GM23248 (cell line): ENCODE results near the gene CEACAM21. TPM values are rescaled to one million over a fixed set of nuclear protein-coding genes. Genes with fewer than 3 reads are reported as not detected.

ENCODE experiments used
- DNase-seq: peaks from one replicate; pipeline ENCODE4 v3.0.0-alpha.2; 2015
- H2AFZ ChIP-seq: fragments of 200-600 bp; sonication (generic); 2 replicates; pipeline ENCODE4 v1.6.1; 2016; ENCODE audit warnings: antibody characterized with exemption
- H3F3A ChIP-seq: fragments of 200-600 bp; sonication (generic); 2 replicates; pipeline ENCODE4 v1.6.1; 2016; ENCODE audit warnings: mild to moderate bottlenecking, antibody characterized with exemption, mixed run types; ENCODE audit not compliant: insufficient read depth
- H3K27ac ChIP-seq: fragments of 200-600 bp; sonication (generic); 2 replicates; pipeline ENCODE4 v1.5.1; 2016; ENCODE audit warnings: mild to moderate bottlenecking
- H3K27me3 ChIP-seq: fragments of 200-600 bp; sonication (generic); replicated peaks from 2 replicates; pipeline ENCODE4 v1.6.1; 2016; ENCODE audit warnings: mild to moderate bottlenecking; ENCODE audit not compliant: insufficient read depth
- H3K36me3 ChIP-seq: fragments of 200-600 bp; sonication (generic); 2 replicates; pipeline ENCODE4 v1.6.1; 2016; ENCODE audit warnings: low read depth, mild to moderate bottlenecking
- H3K4me1 ChIP-seq: fragments of 200-600 bp; sonication (generic); 2 replicates; pipeline ENCODE4 v1.6.1; 2016; ENCODE audit warnings: mild to moderate bottlenecking; ENCODE audit not compliant: insufficient read depth
- H3K4me2 ChIP-seq: fragments of 200-600 bp; sonication (generic); one replicate; pipeline ENCODE4 v1.6.1; 2016; ENCODE audit warnings: mild to moderate bottlenecking; ENCODE audit not compliant: unreplicated experiment
- H3K4me3 ChIP-seq: fragments of 200-600 bp; sonication (generic); 2 replicates; pipeline ENCODE4 v1.5.1; 2016; ENCODE audit warnings: mild to moderate bottlenecking
- H3K79me2 ChIP-seq: fragments of 200-600 bp; sonication (generic); 2 replicates; pipeline ENCODE4 v1.6.1; 2016; ENCODE audit warnings: mild to moderate bottlenecking; ENCODE audit not compliant: insufficient read depth
- H3K9ac ChIP-seq: fragments of 200-600 bp; sonication (generic); 2 replicates; pipeline ENCODE4 v1.6.1; 2016; ENCODE audit warnings: mild to moderate bottlenecking
- H3K9me2 ChIP-seq: fragments of 200-600 bp; sonication (generic); 2 replicates; pipeline ENCODE4 v1.6.1; 2016; ENCODE audit warnings: mixed run types, mild to moderate bottlenecking, moderate library complexity; ENCODE audit not compliant: insufficient read depth
- H3K9me3 ChIP-seq: fragments of 200-600 bp; sonication (generic); one replicate; pipeline ENCODE4 v1.6.1; 2017; ENCODE audit warnings: low read depth
- H4K20me1 ChIP-seq: fragments of 200-600 bp; sonication (generic); 2 replicates; pipeline ENCODE4 v1.6.0; 2016; ENCODE audit not compliant: insufficient read depth
- EZH2 ChIP-seq: fragments of 200-600 bp; sonication (generic); IDR thresholded peaks from 2 replicates; pipeline ENCODE4 v1.6.1; 2018; ENCODE audit warnings: antibody characterized with exemption, mild to moderate bottlenecking; ENCODE audit not compliant: insufficient read depth, poor library complexity, severe bottlenecking
- EZH2phosphoT487 ChIP-seq: fragments of 200-600 bp; sonication (generic); IDR thresholded peaks from 2 replicates; pipeline ENCODE4 v1.6.1; 2018; ENCODE audit warnings: antibody characterized with exemption, moderate library complexity, mild to moderate bottlenecking, low read depth; ENCODE audit not compliant: insufficient read depth
- whole genome bisulfite sequencing, 2 experiments: methylation state at CpG; one replicate each; pipeline ENCODE4 v1.1.6; 2015 to 2017; ENCODE audit warnings: low lambda C conversion rate in 2 of 2, low coverage in 1 of 2; ENCODE audit errors: missing lambda C conversion rate in 2 of 2; 5-methylcytosine and 5-hydroxymethylcytosine counted together
- in situ Hi-C: fragments of 300-500 bp; cut with MboI; formaldehyde crosslinking; loops from 2 replicates; pipeline ENCODE4 v1.15.0; 2020
- polyA plus RNA-seq: library from polyadenylated mRNA; unstranded; fragments of >200 nt; fragmentation: Nextera tagmentation; extraction: Ambion mirVana; gene quantifications from 2 replicates; pipeline ENCODE4 v1.2.1, GENCODE V29; 2016
- total RNA-seq: library from RNA; depleted of rRNA; stranded (reverse); fragments of >200 nt; shearing (Covaris generic); gene quantifications from 2 replicates; pipeline ENCODE4 v1.2.3, GENCODE V29; 2014

CEACAM21 gene
- total and polyA plus RNA-seq, 2 experiments from 2014 or later, result not detected

DNA sequence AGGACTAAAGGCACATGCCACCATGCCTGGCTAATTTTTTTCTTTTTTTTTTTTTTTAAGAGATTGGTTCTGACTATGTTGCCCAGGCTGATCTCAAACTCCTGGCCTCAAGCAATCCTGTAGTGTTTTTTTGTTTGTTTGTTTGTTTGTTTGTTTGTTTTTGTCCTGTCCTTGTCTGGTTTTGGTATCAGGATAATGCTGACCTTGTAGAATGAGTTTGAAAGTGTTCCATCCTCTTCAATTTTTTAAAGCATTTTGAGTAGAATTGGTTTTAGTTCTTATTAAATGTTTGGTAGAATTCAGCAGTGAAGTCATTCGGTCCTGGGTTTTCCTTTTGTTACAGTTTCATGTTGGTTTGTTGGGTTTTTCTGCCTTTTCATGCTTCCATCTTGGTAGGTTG, 31.7 kb downstream of the CEACAM21 start:
- Histone ChIP-seq H3K9me2 (no peaks in the 10 kb centered on the region), H3K79me2 (no peaks in the 10 kb centered on the region), H3K4me2 (no peak overlapping the region), H4K20me1 (no peaks in the 10 kb centered on the region), H3K4me3 (no peak overlapping the region), H3K27me3 (peaks cover 13% of the 10 kb centered on the region), H2AFZ (no peak overlapping the region), H3K9ac (no peak overlapping the region), H3K27ac (no peak overlapping the region), H3K36me3 (no peaks in the 10 kb centered on the region), H3K9me3 (no peaks in the 10 kb centered on the region), H3K4me1 (no peaks in the 10 kb centered on the region), H3F3A (no peaks in the 10 kb centered on the region)
- 36 to 45% methylated on average over 1 of the region's 1 CpG for WGBS, 2 experiments
- in situ Hi-C loops, result no loop called here
- TF ChIP-seq EZH2 (no peak), EZH2phosphoT487 (no peak)
- DNase-seq, result no peak

DNA sequence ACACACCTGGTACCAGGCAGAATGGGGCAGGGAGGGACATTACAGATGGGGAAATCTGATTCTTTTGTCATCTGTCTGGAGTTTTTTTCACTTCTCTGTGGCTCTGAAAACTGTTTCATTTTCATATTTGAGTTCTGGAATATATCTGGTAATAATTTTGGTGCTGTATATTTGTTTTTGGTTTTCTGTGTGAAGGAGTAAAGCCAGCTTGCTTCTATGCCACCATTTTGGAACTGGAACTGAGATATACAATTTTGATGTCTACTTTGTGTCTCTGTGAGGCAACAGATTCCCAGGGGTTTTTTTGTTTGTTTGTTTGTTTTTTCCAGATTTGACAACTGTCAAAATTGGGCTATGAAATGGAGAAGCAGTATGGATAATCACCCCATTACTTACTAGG, 34.8 kb downstream of the CEACAM21 start:
- Histone ChIP-seq H3F3A (no peaks in the 10 kb centered on the region), H3K36me3 (no peaks in the 10 kb centered on the region), H4K20me1 (no peaks in the 10 kb centered on the region), H3K4me2 (no peak overlapping the region), H3K4me3 (no peak overlapping the region), H3K27me3 (peaks cover 13% of the 10 kb centered on the region), H2AFZ (no peak overlapping the region), H3K27ac (no peak overlapping the region), H3K79me2 (no peaks in the 10 kb centered on the region), H3K9ac (no peak overlapping the region), H3K9me3 (no peaks in the 10 kb centered on the region), H3K9me2 (no peaks in the 10 kb centered on the region), H3K4me1 (no peaks in the 10 kb centered on the region)
- in situ Hi-C loops, result no loop called here
- DNase-seq, result no peak
- no peak for TF ChIP-seq EZH2phosphoT487
- no peak for TF ChIP-seq EZH2

DNA sequence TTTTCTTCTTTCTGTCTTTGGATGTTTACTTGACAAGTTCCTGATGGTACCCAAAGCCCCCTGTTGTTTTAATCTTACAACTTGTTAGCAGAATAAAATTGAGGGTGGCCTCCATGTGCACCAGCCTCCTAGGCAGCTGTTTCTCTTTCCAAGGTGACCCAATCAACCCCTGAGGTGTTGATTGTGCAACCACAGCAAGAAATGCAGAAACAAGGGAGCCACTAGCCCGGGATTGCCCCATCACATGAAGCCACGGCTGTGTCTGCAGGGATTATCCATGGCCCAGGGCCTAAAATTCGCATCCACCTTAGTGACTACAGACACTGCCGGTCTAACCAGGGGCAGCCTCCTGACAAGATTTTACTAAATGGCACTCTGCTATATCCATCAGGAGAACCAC, 36.5 kb downstream of the CEACAM21 start:
- H2AFZ ChIP-seq, result no peak overlapping the region
- H3K27ac ChIP-seq, result no peak overlapping the region
- H3K27me3 ChIP-seq, result peaks cover 13% of the 10 kb centered on the region
- H3K9me2 ChIP-seq, result no peaks in the 10 kb centered on the region
- H3K36me3 ChIP-seq, result no peaks in the 10 kb centered on the region
- 43 to 44% methylated on average over 4 of the region's 4 CpGs for WGBS, 2 experiments
- H3K9ac ChIP-seq, result no peak overlapping the region
- no peak overlapping the region for H3K4me3 ChIP-seq
- no peaks in the 10 kb centered on the region for H3K4me1 ChIP-seq
- H4K20me1 ChIP-seq, result no peaks in the 10 kb centered on the region
- TF ChIP-seq EZH2, result no peak
- TF ChIP-seq EZH2phosphoT487, result no peak
- H3K9me3 ChIP-seq, result no peaks in the 10 kb centered on the region
- H3F3A ChIP-seq, result no peaks in the 10 kb centered on the region
- H3K79me2 ChIP-seq, result no peaks in the 10 kb centered on the region
- in situ Hi-C loops, result no loop called here
- DNase-seq, result no peak
- H3K4me2 ChIP-seq, result no peak overlapping the region

DNA sequence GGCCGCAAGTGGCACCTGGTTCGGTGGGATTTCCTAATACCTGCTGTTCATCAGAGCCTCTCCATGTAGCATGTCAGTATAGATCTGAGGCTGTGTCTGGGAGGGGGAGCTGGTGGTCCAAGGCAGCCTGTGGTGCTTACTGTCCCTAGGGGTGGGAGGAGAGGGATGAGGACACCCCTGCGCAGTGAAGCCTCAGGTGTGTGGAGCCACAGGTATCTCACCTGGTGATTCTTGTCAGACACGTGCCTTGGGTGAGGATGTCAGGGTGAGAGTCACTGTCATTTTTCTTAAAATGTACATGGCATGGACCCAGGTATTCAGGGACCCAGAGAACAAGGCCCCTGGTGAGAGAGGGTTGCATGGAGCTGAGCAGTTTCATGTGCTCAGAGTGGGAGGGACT, 39.2 kb downstream of the CEACAM21 start:
- Histone ChIP-seq H3K9me3 (no peaks in the 10 kb centered on the region), H3K4me3 (no peak overlapping the region), H3K9ac (no peak overlapping the region), H3K79me2 (no peaks in the 10 kb centered on the region), H3K9me2 (no peaks in the 10 kb centered on the region), H3F3A (no peaks in the 10 kb centered on the region), H3K36me3 (no peaks in the 10 kb centered on the region), H3K27ac (no peak overlapping the region), H4K20me1 (no peaks in the 10 kb centered on the region), H3K27me3 (peaks cover 5% of the 10 kb centered on the region), H3K4me2 (no peak overlapping the region), H3K4me1 (no peaks in the 10 kb centered on the region), H2AFZ (no peak overlapping the region)
- in situ Hi-C loops, result no loop called here
- 34 to 42% methylated on average over 4 of the region's 4 CpGs for WGBS, 2 experiments
- no peak for TF ChIP-seq EZH2
- TF ChIP-seq EZH2phosphoT487, result no peak
- DNase-seq, result no peak

DNA sequence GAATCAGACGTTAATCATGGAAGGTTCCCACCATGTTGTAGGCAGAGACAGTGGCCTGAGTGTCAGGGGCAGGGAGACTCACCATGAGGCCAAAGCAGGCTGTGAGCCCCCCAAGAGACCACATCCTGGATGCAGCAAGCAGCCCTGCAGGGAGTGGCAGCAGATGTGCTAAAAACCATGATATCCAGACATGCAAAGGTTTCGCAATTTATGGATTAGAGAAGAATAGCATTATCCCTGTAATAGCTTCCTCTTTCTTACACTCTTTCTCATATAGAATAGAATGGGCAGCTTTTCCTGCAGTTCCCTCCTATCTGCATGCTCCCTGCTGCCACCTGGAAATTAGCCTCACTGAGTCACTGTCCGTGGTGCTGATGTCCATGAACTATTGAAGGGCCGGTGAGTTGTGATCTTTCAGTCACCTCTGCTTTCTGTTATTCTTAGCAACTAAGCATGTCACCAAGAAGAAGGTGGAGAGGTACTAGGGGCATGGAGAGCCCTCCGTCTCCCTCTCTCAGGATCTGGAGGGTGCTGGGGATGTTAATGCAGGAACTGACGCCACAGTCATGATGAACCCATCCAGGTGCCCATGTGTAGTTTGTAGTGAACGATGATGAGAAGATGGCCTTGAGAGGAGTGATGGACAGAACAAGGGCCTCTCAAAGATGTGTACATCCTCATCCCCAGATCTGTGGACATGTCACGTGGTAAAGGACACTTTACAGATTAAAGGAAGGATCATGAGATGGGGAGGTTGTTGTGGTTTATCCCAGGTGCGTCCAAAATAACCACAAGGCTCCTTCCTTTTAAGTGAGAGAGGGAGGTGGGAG, 41.0 kb downstream of the CEACAM21 start:
- no peaks in the 10 kb centered on the region for H3K4me1 ChIP-seq
- WGBS, 2 experiments, result 21 to 26% methylated on average over 9 of the region's 9 CpGs
- H3K9me3 ChIP-seq, result no peaks in the 10 kb centered on the region
- H3K27ac ChIP-seq, result no peak overlapping the region
- no peaks in the 10 kb centered on the region for H3F3A ChIP-seq
- TF ChIP-seq EZH2phosphoT487 (no peak), EZH2 (no peak)
- H3K4me3 ChIP-seq, result no peak overlapping the region
- no peak overlapping the region for H3K4me2 ChIP-seq
- H3K9ac ChIP-seq, result no peak overlapping the region
- no peaks in the 10 kb centered on the region for H3K36me3 ChIP-seq
- in situ Hi-C loops, result no loop called here
- H3K27me3 ChIP-seq, result no peaks in the 10 kb centered on the region
- no peak overlapping the region for H2AFZ ChIP-seq
- no peaks in the 10 kb centered on the region for H3K79me2 ChIP-seq
- H4K20me1 ChIP-seq, result no peaks in the 10 kb centered on the region
- peak; percentile 44 for DNase-seq
- H3K9me2 ChIP-seq, result no peaks in the 10 kb centered on the region
